ENCODE measurements around the gene INHBA.

DNA sequence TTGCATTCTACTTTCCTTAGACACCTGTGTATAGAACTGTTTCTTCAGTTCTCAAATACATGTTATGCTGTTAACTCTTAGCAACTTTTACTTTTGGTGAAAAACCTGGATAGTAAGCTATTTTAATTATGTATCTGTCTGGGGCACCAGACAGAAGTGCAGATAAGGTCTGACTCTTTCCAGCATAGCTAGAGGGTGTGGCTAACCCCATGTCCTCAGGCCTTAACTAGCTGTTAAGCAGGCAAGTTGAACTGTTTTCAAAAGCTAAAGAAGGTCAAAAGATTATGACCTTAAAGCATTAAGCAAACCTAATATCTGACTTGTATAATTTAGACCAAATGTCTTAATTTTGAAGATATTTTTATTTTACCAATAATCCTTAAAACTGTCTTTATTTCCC is 45.1 kb upstream of the INHBA start:
- no peak for TF ChIP-seq POLR2A (IDR thresholded peaks at IDR 0.05)
- TF ChIP-seq, protein P1, sequence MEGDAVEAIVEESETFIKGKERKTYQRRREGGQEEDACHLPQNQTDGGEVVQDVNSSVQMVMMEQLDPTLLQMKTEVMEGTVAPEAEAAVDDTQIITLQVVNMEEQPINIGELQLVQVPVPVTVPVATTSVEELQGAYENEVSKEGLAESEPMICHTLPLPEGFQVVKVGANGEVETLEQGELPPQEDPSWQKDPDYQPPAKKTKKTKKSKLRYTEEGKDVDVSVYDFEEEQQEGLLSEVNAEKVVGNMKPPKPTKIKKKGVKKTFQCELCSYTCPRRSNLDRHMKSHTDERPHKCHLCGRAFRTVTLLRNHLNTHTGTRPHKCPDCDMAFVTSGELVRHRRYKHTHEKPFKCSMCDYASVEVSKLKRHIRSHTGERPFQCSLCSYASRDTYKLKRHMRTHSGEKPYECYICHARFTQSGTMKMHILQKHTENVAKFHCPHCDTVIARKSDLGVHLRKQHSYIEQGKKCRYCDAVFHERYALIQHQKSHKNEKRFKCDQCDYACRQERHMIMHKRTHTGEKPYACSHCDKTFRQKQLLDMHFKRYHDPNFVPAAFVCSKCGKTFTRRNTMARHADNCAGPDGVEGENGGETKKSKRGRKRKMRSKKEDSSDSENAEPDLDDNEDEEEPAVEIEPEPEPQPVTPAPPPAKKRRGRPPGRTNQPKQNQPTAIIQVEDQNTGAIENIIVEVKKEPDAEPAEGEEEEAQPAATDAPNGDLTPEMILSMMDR (IDR thresholded peaks at IDR 0.05), result no peak
